ENCODE results near the gene ARHGAP10. TPM values are rescaled to one million over a fixed set of nuclear protein-coding genes. Genes with fewer than 3 reads are reported as not detected.

The ARHGAP10 gene
- total RNA-seq, 2 donors from 2014 or later, result 23.9 to 28.7 TPM

DNA sequence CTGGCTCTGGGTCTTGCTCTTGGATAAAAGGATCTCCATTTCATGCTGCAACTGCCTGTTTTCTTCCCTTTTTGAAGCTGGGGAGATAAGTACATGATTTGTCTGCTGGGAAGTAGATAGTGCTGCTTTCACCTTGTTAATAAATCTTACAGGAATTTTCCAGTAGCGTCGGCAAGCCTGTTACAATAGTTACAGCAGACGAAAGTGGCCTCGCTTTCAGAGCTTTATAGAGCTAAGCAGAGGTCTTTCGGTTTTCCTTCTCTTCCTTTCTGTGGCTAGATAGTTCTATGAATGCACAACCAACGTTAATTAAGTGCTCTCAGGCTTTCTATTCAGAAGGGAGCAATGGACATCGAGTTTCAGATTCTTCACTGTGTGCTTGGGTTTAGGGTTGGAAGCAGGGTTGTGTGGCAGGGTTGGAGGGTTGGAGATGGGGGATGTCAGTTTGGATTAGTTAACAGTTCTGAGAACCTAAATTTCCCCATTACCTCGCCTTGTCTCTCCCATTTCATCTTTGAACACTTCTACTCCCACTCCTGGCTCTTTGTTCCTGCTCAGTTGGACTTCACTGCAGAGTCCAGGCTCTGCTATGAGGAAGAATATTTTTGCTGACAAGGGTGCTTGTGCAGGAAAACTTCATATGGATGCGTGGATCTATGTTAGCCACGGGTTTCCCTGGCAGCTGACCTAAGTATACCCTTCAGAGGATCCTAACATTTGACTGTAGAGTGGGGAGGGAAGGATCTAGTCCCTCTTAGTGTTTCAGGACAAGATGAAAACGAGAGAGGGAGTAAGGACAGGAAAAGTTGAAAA lies 237.9 kb downstream of the ARHGAP10 start:
- no peaks in the 10 kb centered on the region for H3K4me1 ChIP-seq
- DNase-seq (no peak), ATAC-seq (no peak)
- H3K36me3 ChIP-seq (replicated peaks in 1 of 2; ENCODE audit: insufficient read depth in 1 of 2, low read depth in 2 of 2), result no peaks in the 10 kb centered on the region
- no peak overlapping the region for H3K27ac ChIP-seq
- no peaks in the 10 kb centered on the region for H3K9me3 ChIP-seq
- 77 to 88% methylated on average over 11 of the region's 11 CpGs for WGBS, 2 donors
- intact Hi-C loops (cut with DNase I), result no loop called here
- no peaks in the 10 kb centered on the region for H3K27me3 ChIP-seq
- TF ChIP-seq, protein P1, sequence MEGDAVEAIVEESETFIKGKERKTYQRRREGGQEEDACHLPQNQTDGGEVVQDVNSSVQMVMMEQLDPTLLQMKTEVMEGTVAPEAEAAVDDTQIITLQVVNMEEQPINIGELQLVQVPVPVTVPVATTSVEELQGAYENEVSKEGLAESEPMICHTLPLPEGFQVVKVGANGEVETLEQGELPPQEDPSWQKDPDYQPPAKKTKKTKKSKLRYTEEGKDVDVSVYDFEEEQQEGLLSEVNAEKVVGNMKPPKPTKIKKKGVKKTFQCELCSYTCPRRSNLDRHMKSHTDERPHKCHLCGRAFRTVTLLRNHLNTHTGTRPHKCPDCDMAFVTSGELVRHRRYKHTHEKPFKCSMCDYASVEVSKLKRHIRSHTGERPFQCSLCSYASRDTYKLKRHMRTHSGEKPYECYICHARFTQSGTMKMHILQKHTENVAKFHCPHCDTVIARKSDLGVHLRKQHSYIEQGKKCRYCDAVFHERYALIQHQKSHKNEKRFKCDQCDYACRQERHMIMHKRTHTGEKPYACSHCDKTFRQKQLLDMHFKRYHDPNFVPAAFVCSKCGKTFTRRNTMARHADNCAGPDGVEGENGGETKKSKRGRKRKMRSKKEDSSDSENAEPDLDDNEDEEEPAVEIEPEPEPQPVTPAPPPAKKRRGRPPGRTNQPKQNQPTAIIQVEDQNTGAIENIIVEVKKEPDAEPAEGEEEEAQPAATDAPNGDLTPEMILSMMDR (IDR thresholded peaks at IDR 0.05), result no peak
- no peak for TF ChIP-seq POLR2A (IDR thresholded peaks at IDR 0.05)
- no peak overlapping the region for H3K4me3 ChIP-seq

DNA sequence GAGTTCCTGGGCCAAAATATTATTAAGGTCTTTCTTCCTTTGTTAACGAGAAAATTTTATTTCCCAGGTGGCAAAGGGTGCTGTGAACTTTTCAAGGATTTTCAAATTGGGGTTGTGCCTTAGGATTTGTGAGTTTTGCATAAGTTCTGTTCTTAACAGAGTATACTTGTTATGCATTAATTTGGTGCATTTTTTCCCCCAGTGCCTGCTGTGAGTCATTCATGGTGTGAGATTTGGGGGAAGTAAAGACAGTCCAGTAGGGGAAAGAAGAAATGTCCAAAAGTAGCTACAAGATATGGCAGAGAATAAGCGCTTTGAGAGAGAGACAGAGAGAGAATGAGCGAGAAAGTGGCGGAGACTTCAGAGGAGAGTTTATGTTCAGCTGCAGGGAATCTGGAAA lies 239.2 kb downstream of the ARHGAP10 start:
- no peaks in the 10 kb centered on the region for H3K9me3 ChIP-seq
- 97 to 98% methylated on average over 4 of the region's 4 CpGs for WGBS, 2 donors
- no peaks in the 10 kb centered on the region for H3K4me1 ChIP-seq
- no peak overlapping the region for H3K27ac ChIP-seq
- DNase-seq (no peak), ATAC-seq (no peak)
- TF ChIP-seq POLR2A (IDR thresholded peaks at IDR 0.05), result no peak
- TF ChIP-seq, protein P1 (IDR thresholded peaks at IDR 0.05), result no peak
- H3K27me3 ChIP-seq, result no peaks in the 10 kb centered on the region
- no peaks in the 10 kb centered on the region for H3K36me3 ChIP-seq (replicated peaks in 1 of 2; ENCODE audit: insufficient read depth in 1 of 2, low read depth in 2 of 2)
- intact Hi-C loops (cut with DNase I), result no loop called here
- H3K4me3 ChIP-seq, result no peak overlapping the region

DNA sequence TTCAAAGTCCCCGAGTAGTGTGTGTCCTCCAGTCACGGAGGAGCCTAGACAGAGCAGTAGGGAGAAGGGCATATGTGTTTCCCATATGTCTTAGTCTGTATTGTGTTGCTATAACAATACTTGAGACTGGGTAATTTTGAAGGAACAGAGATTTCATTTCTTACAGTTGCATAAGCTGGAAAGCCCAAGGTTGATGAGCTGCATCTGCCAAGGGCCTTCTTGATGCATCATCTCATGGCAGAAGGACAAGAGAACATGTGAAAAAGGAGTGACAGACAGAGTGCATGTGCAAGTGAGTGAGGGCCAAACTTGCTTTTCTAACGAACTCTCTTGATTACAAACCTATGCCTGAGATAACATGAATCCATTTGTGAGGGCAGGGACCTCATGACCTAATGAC lies 243.4 kb downstream of the ARHGAP10 start:
- WGBS, 2 donors, result 82 to 86% methylated on average over 3 of the region's 3 CpGs
- intact Hi-C loops (cut with DNase I), result no loop called here
- Histone ChIP-seq H3K4me3 (no peak overlapping the region), H3K4me1 (no peaks in the 10 kb centered on the region), H3K9me3 (no peaks in the 10 kb centered on the region), H3K27me3 (no peaks in the 10 kb centered on the region), H3K27ac (no peak overlapping the region), H3K36me3 (replicated peaks in 1 of 2; ENCODE audit: insufficient read depth in 1 of 2, low read depth in 2 of 2) (no peaks in the 10 kb centered on the region)
- ATAC-seq (no peak), DNase-seq (no peak)
- TF ChIP-seq POLR2A (IDR thresholded peaks at IDR 0.05), result no peak
- TF ChIP-seq, protein P1 (IDR thresholded peaks at IDR 0.05), result no peak

GRCh38 chr4:147975933-147976928 lies 244.3 kb downstream of the ARHGAP10 start:
- TF ChIP-seq, protein P1 (IDR thresholded peaks at IDR 0.05), result no peak
- no peak for TF ChIP-seq POLR2A (IDR thresholded peaks at IDR 0.05)
- Histone ChIP-seq H3K36me3 (replicated peaks in 1 of 2; ENCODE audit: insufficient read depth in 1 of 2, low read depth in 2 of 2) (no peaks in the 10 kb centered on the region), H3K4me3 (no peak overlapping the region), H3K27me3 (no peaks in the 10 kb centered on the region), H3K27ac (no peak overlapping the region), H3K9me3 (no peaks in the 10 kb centered on the region), H3K4me1 (no peaks in the 10 kb centered on the region)
- intact Hi-C loops (cut with DNase I), result no loop called here
- no peak for DNase-seq
- ATAC-seq, result no peak
- WGBS, 2 donors, result 85 to 86% methylated on average over 2 of the region's 2 CpGs
